Endodermal cell (in vitro differentiated cells): ENCODE data around the gene SPRY2. TPM values are rescaled to one million over a fixed set of nuclear protein-coding genes. Genes with fewer than 3 reads are reported as not detected.

Source experiments
- DNase-seq: peaks from one replicate; pipeline ENCODE4 v3.0.0-alpha.2; 2017
- H3K27ac ChIP-seq: 2 replicates; pipeline ENCODE4 v1.5.1; 2013; ENCODE audit warnings: mild to moderate bottlenecking, low read depth, low read length, moderate library complexity
- H3K27me3 ChIP-seq: 2 replicates; pipeline ENCODE4 v1.6.1; 2013; ENCODE audit warnings: mild to moderate bottlenecking, low read length, moderate library complexity; ENCODE audit not compliant: insufficient read depth, control insufficient read depth, poor library complexity, severe bottlenecking
- H3K36me3 ChIP-seq: 2 replicates; pipeline ENCODE4 v1.7.0; 2013; ENCODE audit warnings: mild to moderate bottlenecking, low read length, moderate library complexity; ENCODE audit not compliant: control insufficient read depth, insufficient read depth
- H3K4me1 ChIP-seq: one replicate; pipeline ENCODE4 v1.7.0; 2013; ENCODE audit warnings: low read length; ENCODE audit not compliant: control insufficient read depth, insufficient read depth
- H3K4me3 ChIP-seq: 2 replicates; pipeline ENCODE4 v1.5.1; 2013; ENCODE audit warnings: mild to moderate bottlenecking, low read length, moderate library complexity
- H3K9ac ChIP-seq: 2 replicates; pipeline ENCODE4 v1.6.1; 2013; ENCODE audit warnings: mild to moderate bottlenecking, low read length, moderate library complexity; ENCODE audit not compliant: poor library complexity, severe bottlenecking; ENCODE audit errors: extremely low read depth
- H3K9me3 ChIP-seq: 2 replicates; pipeline ENCODE4 v1.6.1; 2013; ENCODE audit warnings: mild to moderate bottlenecking, low read length, moderate library complexity; ENCODE audit not compliant: control insufficient read depth
- H3K27ac Mint-ChIP-seq: 2 replicates; pipeline ENCODE4 v1.8.0; 2020; ENCODE audit warnings: mixed read lengths
- H3K27me3 Mint-ChIP-seq: 2 replicates; pipeline ENCODE4 v1.8.0; 2021; ENCODE audit warnings: mild to moderate bottlenecking, mixed read lengths; ENCODE audit not compliant: insufficient read depth
- H3K36me3 Mint-ChIP-seq: 2 replicates; pipeline ENCODE4 v1.8.0; 2020; ENCODE audit warnings: low read depth, mixed read lengths
- H3K4me1 Mint-ChIP-seq: 2 replicates; pipeline ENCODE4 v1.8.0; 2020; ENCODE audit warnings: mixed read lengths
- H3K4me3 Mint-ChIP-seq: 2 replicates; pipeline ENCODE4 v1.8.0; 2020; ENCODE audit warnings: mild to moderate bottlenecking, moderate library complexity, mixed read lengths
- H3K9me3 Mint-ChIP-seq: 2 replicates; pipeline ENCODE4 v1.8.0; 2020; ENCODE audit warnings: mild to moderate bottlenecking, mixed read lengths
- CTCF ChIP-seq: fragments of 200-600 bp; sonication (generic); conservative IDR thresholded peaks from 2 replicates; pipeline ENCODE4 v1.5.0; 2021; ENCODE audit warnings: antibody characterized with exemption, mild to moderate bottlenecking
- WGBS, 2 experiments: methylation state at CpG; one replicate each; pipeline versions ENCODE4 v1.1.5 to v1.1.7; 2013; ENCODE audit warnings: missing lambda C conversion rate in 2 of 2, mixed read lengths in 1 of 2; ENCODE audit not compliant: insufficient coverage in 1 of 2, insufficient read length in 1 of 2; 5-methylcytosine and 5-hydroxymethylcytosine counted together
- total RNA-seq, 2 donors: library from RNA; stranded (reverse); fragmentation: NEBNext Ultra II Directional in 1 of 2; extraction: Animal tissue kit (Norgen Biotek cat#: 25700) in 1 of 2; gene quantifications; 2 replicates in 1 of 2; 3 replicates in 1 of 2; pipeline ENCODE4 v1.2.1, GENCODE V29; 2021

The SPRY2 gene
- total RNA-seq, 2 donors from 2014 or later = 87.7 to 96.9 TPM

GRCh38 chr13:80312012-80312704, 28.8 kb downstream of the SPRY2 start:
- no peak for TF ChIP-seq CTCF
- Mint-ChIP-seq H3K27ac (no peak overlapping the region), H3K36me3 (peaks cover 12% of the 10 kb centered on the region), H3K9me3 (no peaks in the 10 kb centered on the region), H3K4me1 (peaks cover 3% of the 10 kb centered on the region), H3K27me3 (no peaks in the 10 kb centered on the region), H3K4me3 (no peak overlapping the region)
- 88 to 92% methylated on average over 3 to 5 of the region's 5 CpGs for WGBS, 2 experiments
- DNase-seq = no peak
- H3K27ac ChIP-seq = no peak overlapping the region
- no peaks in the 10 kb centered on the region for H3K36me3 ChIP-seq
- no peaks in the 10 kb centered on the region for H3K9me3 ChIP-seq
- no peak overlapping the region for H3K9ac ChIP-seq
- H3K27me3 ChIP-seq = no peaks in the 10 kb centered on the region
- H3K4me3 ChIP-seq = no peak overlapping the region
- no peaks in the 10 kb centered on the region for H3K4me1 ChIP-seq

GRCh38 chr13:80309926-80310325, 31.0 kb downstream of the SPRY2 start:
- Histone ChIP-seq H3K27me3 (no peaks in the 10 kb centered on the region), H3K36me3 (no peaks in the 10 kb centered on the region), H3K9ac (no peak overlapping the region), H3K4me3 (no peak overlapping the region), H3K4me1 (no peaks in the 10 kb centered on the region), H3K9me3 (no peaks in the 10 kb centered on the region), H3K27ac (no peak overlapping the region)
- WGBS, 2 experiments = 76 to 80% methylated on average over 2 to 3 of the region's 3 CpGs
- no peaks in the 10 kb centered on the region for H3K27me3 Mint-ChIP-seq
- DNase-seq = no peak
- no peak overlapping the region for H3K27ac Mint-ChIP-seq
- peaks cover 3% of the 10 kb centered on the region for H3K4me1 Mint-ChIP-seq
- no peak for TF ChIP-seq CTCF
- H3K4me3 Mint-ChIP-seq = no peak overlapping the region
- no peaks in the 10 kb centered on the region for H3K9me3 Mint-ChIP-seq
- peaks cover 12% of the 10 kb centered on the region for H3K36me3 Mint-ChIP-seq

- DNase-seq = no peak
- Histone ChIP-seq H3K27ac (no peak overlapping the region), H3K4me3 (no peak overlapping the region), H3K9me3 (no peaks in the 10 kb centered on the region), H3K4me1 (no peaks in the 10 kb centered on the region), H3K36me3 (no peaks in the 10 kb centered on the region), H3K9ac (no peak overlapping the region), H3K27me3 (no peaks in the 10 kb centered on the region)
- no peak for TF ChIP-seq CTCF
- WGBS, 2 experiments = 83 to 91% methylated on average over 5 to 9 of the region's 9 CpGs
- Mint-ChIP-seq H3K4me1 (peaks cover 3% of the 10 kb centered on the region), H3K9me3 (no peaks in the 10 kb centered on the region), H3K4me3 (no peak overlapping the region), H3K36me3 (peaks cover 20% of the 10 kb centered on the region), H3K27me3 (no peaks in the 10 kb centered on the region), H3K27ac (no peak overlapping the region)
Observed at GRCh38 chr13:80307401-80307987, 33.4 kb downstream of the SPRY2 start.
